ENCODE data around the gene PHKB. TPM values are rescaled to one million over a fixed set of nuclear protein-coding genes. Genes with fewer than 3 reads are reported as not detected.

PHKB gene
- total and polyA plus RNA-seq, 2 donors (not counting 1 experiment from before 2014, with no cell fraction given), result 50.4 to 223 TPM

DNA sequence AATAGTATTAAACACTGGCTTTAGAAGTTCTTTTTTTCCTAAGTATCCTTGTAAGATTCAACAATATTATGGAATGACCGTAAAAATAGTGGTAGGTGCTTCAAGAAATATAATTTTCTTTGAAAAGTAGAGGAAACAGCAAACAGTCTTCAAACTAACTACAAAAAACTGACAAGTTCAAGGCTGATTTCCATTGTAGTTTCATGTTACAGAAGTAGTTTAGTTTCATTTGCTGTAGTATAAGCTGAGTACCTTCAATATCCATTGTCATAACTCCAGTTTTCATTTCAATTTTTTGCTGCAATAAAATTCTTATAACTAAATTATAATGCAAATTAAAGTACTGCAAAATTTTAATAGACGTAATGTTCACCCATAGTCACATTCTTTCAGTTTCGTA is 19.3 kb downstream of the PHKB start:
- POLR2A ChIA-PET, result interaction anchor here (1.2 to 3.0 kb wide), 3 partner anchors 12 to 19 kb away, joined by 3 to 22 read pairs (median 12); partner anchors contain the start of genes ITFG1 and PHKB
- H3K27me3 Mint-ChIP-seq, result no peaks in the 10 kb centered on the region
- TF ChIP-seq EZH2 (IDR thresholded peaks at IDR 0.05; ENCODE audit: borderline replicate concordance, insufficient read depth, low read depth, low read length, poor library complexity, severe bottlenecking), result no peak
- TF ChIP-seq, protein P1, sequence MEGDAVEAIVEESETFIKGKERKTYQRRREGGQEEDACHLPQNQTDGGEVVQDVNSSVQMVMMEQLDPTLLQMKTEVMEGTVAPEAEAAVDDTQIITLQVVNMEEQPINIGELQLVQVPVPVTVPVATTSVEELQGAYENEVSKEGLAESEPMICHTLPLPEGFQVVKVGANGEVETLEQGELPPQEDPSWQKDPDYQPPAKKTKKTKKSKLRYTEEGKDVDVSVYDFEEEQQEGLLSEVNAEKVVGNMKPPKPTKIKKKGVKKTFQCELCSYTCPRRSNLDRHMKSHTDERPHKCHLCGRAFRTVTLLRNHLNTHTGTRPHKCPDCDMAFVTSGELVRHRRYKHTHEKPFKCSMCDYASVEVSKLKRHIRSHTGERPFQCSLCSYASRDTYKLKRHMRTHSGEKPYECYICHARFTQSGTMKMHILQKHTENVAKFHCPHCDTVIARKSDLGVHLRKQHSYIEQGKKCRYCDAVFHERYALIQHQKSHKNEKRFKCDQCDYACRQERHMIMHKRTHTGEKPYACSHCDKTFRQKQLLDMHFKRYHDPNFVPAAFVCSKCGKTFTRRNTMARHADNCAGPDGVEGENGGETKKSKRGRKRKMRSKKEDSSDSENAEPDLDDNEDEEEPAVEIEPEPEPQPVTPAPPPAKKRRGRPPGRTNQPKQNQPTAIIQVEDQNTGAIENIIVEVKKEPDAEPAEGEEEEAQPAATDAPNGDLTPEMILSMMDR (IDR thresholded peaks at IDR 0.05), result no peak
- DNase-seq, result no peak
- H3K4me3 Mint-ChIP-seq, result no peak overlapping the region
- Histone ChIP-seq H3K79me2 (ENCODE audit: control insufficient read depth, insufficient read depth, low read length) (peaks cover 66% of the 10 kb centered on the region), H3K9me3 (ENCODE audit: control extremely low read depth in 1 of 3, control insufficient read depth in 2 of 3, insufficient read depth in 1 of 3, low read length in 2 of 3) (no peaks in the 10 kb centered on the region), H4K20me1 (ENCODE audit: control insufficient read depth, insufficient read depth, low read length, poor library complexity, severe bottlenecking) (peaks cover 4% of the 10 kb centered on the region), H3K4me1 (ENCODE audit: control insufficient read depth in 2 of 2, insufficient read depth in 2 of 2, low read length in 2 of 2) (peaks cover 21 to 25% of the 10 kb centered on the region in 2 donors), H3K9ac (ENCODE audit: low read length) (no peak overlapping the region), H3K27ac (ENCODE audit: low read length in 2 of 2) (no peak overlapping the region), H3K4me2 (replicated peaks; ENCODE audit: low read depth, low read length, poor library complexity, severe bottlenecking) (no peak overlapping the region), H3K4me3 (ENCODE audit: control extremely low read depth in 1 of 5, extremely low read depth in 1 of 5, insufficient read depth in 1 of 5, low read depth in 2 of 5, low read length in 4 of 5) (no peak overlapping the region), H3K27me3 (replicated peaks in 1 of 4; ENCODE audit: control extremely low read depth in 1 of 4, control insufficient read depth in 3 of 4, insufficient read depth in 4 of 4, low read length in 3 of 4) (no peaks in the 10 kb centered on the region), H2AFZ (ENCODE audit: insufficient read depth, low read depth, low read length, poor library complexity, severe bottlenecking) (no peak overlapping the region), H3K36me3 (replicated peaks in 1 of 2; ENCODE audit: control extremely low read depth in 1 of 2, control insufficient read depth in 1 of 2, extremely low read depth in 1 of 2, insufficient read depth in 2 of 2, low read length in 1 of 2) (peaks cover 0 to 9% of the 10 kb centered on the region in 2 experiments)
- peaks cover 58% of the 10 kb centered on the region for H3K4me1 Mint-ChIP-seq
- no peaks in the 10 kb centered on the region for H3K9me3 Mint-ChIP-seq (ENCODE audit: insufficient read depth)
- no CpG with 5 or more reads among the region's 3 CpGs for WGBS (ENCODE audit: insufficient coverage)
- CTCF ChIA-PET, result interaction anchor here (0.6 to 3.0 kb wide), 6 partner anchors 13 to 280 kb away, joined by 3 to 29 read pairs (median 4); partner anchors contain the start of genes ITFG1 and PHKB
- intact Hi-C loops (cut with micrococcal nuclease), result no loop called here
- no peak for ATAC-seq (ENCODE audit: low read depth)
- no peak overlapping the region for H3K27ac Mint-ChIP-seq

DNA sequence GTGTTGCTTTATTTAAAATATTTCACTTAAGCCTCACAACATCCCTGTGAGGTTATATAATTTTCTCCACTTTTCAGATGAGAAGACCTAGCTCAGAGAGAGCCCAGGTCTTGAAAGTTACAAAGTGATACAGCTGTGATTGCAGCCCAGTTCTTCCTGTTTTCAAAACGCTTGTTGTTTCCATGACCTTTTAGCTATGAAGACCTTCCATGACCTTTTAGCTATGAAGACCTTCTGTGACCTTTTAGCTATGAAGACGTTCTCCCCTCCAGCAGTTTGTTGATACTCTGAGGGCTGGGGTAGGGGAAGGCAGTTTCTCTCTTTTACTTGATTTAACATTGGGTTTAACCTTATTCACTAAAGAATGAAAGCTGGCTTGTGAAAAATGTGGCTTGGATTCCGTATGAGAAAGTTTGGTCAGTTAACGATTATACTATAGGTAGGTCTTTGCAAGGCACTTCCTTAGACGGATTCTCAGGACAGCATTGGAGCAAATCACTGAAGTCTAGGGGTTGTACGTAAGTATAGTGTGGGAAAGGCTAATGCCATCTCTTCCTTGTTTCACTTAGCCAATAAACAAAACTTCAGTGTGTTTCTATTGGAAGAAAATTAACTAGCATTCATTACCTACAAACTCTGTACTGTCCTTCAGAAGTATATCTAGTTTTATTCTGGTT is 20.7 kb downstream of the PHKB start:
- H3K36me3 ChIP-seq (replicated peaks in 1 of 2; ENCODE audit: control extremely low read depth in 1 of 2, control insufficient read depth in 1 of 2, extremely low read depth in 1 of 2, insufficient read depth in 2 of 2, low read length in 1 of 2), result peaks cover 0 to 9% of the 10 kb centered on the region in 2 experiments
- POLR2A ChIA-PET, result interaction anchor here (2.3 to 3.0 kb wide), 2 partner anchors 11 to 21 kb away, joined by 12 to 22 read pairs; partner anchors contain the start of genes ITFG1 and PHKB
- Mint-ChIP-seq H3K27ac (peak overlapping the region; percentile 89), H3K4me3 (peak overlapping the region; percentile 69), H3K27me3 (no peaks in the 10 kb centered on the region), H3K4me1 (peaks cover 54% of the 10 kb centered on the region), H3K9me3 (ENCODE audit: insufficient read depth) (no peaks in the 10 kb centered on the region)
- intact Hi-C loops (cut with micrococcal nuclease), result loop anchor here (1.0 kb wide), 2 partner anchors 11 to 21 kb away; partner anchors contain the start of genes ITFG1 and PHKB
- peaks cover 4% of the 10 kb centered on the region for H4K20me1 ChIP-seq (ENCODE audit: control insufficient read depth, insufficient read depth, low read length, poor library complexity, severe bottlenecking)
- peaks cover 73% of the 10 kb centered on the region for H3K79me2 ChIP-seq (ENCODE audit: control insufficient read depth, insufficient read depth, low read length)
- H3K27ac ChIP-seq (ENCODE audit: low read length in 2 of 2), result peak overlapping the region in 1 of 2 donors; percentile 52
- no peaks in the 10 kb centered on the region for H3K27me3 ChIP-seq (replicated peaks in 1 of 4; ENCODE audit: control extremely low read depth in 1 of 4, control insufficient read depth in 3 of 4, insufficient read depth in 4 of 4, low read length in 3 of 4)
- no peak overlapping the region for H2AFZ ChIP-seq (ENCODE audit: insufficient read depth, low read depth, low read length, poor library complexity, severe bottlenecking)
- no CpG with 5 or more reads among the region's 6 CpGs for WGBS (ENCODE audit: insufficient coverage)
- H3K4me2 ChIP-seq (replicated peaks; ENCODE audit: low read depth, low read length, poor library complexity, severe bottlenecking), result peak overlapping the region; percentile 21
- CTCF ChIA-PET, result interaction anchor here (0.8 to 3.0 kb wide), 4 partner anchors 12 to 42 kb away, joined by 3 to 29 read pairs (median 7); partner anchors contain the start of genes ITFG1 and PHKB
- H3K4me3 ChIP-seq (ENCODE audit: control extremely low read depth in 1 of 5, extremely low read depth in 1 of 5, insufficient read depth in 1 of 5, low read depth in 2 of 5, low read length in 4 of 5), result no peak overlapping the region
- no peak overlapping the region for H3K9ac ChIP-seq (ENCODE audit: low read length)
- peaks cover 17 to 23% of the 10 kb centered on the region in 2 donors for H3K4me1 ChIP-seq (ENCODE audit: control insufficient read depth in 2 of 2, insufficient read depth in 2 of 2, low read length in 2 of 2)
- DNase-seq (no peak), ATAC-seq (ENCODE audit: low read depth) (peak; percentile 89)
- TF ChIP-seq EZH2 (IDR thresholded peaks at IDR 0.05; ENCODE audit: borderline replicate concordance, insufficient read depth, low read depth, low read length, poor library complexity, severe bottlenecking), result no peak
- TF ChIP-seq, protein P1 (IDR thresholded peaks at IDR 0.05), result no peak
- H3K9me3 ChIP-seq (ENCODE audit: control extremely low read depth in 1 of 3, control insufficient read depth in 2 of 3, insufficient read depth in 1 of 3, low read length in 2 of 3), result peaks cover 0 to 2% (median 0%) of the 10 kb centered on the region in 3 donors

Data from B cell (primary cell).